Loucy (cell line): ENCODE measurements around the gene KANSL2.

Experiments
- H2AFZ ChIP-seq: fragments of 200-600 bp; sonication (generic); 2 replicates; pipeline ENCODE4 v1.6.0; 2016; ENCODE audit warnings: antibody characterized with exemption, mild to moderate bottlenecking, low read length, moderate library complexity
- H3F3A ChIP-seq: fragments of 200-600 bp; 2 replicates; pipeline ENCODE4 v1.6.0; 2016; ENCODE audit warnings: antibody characterized with exemption, low read depth, mild to moderate bottlenecking
- H3K27me3 ChIP-seq: fragments of 200-600 bp; sonication (generic); 2 replicates; pipeline ENCODE4 v1.6.1; 2014; ENCODE audit warnings: low read length, mild to moderate bottlenecking; ENCODE audit not compliant: insufficient read depth, poor library complexity, severe bottlenecking
- H3K36me3 ChIP-seq: fragments of 200-600 bp; sonication (generic); 2 replicates; pipeline ENCODE4 v1.6.1; 2016; ENCODE audit warnings: low read length; ENCODE audit not compliant: insufficient read depth
- H3K4me1 ChIP-seq: fragments of 200-600 bp; sonication (generic); 2 replicates; pipeline ENCODE4 v1.5.1; 2014; ENCODE audit warnings: low read length, mild to moderate bottlenecking; ENCODE audit not compliant: insufficient read depth, poor library complexity, severe bottlenecking
- H3K4me2 ChIP-seq: fragments of 200-600 bp; sonication (generic); 2 replicates; pipeline ENCODE4 v1.6.0; 2014; ENCODE audit warnings: antibody characterized with exemption, low read length, low read depth, mild to moderate bottlenecking; ENCODE audit not compliant: poor library complexity, severe bottlenecking
- H3K4me3 ChIP-seq: fragments of 200-600 bp; sonication (generic); 2 replicates; pipeline ENCODE4 v1.5.1; 2014; ENCODE audit warnings: low read length, mild to moderate bottlenecking, mixed read lengths; ENCODE audit not compliant: poor library complexity, severe bottlenecking
- H3K79me2 ChIP-seq: fragments of 200-600 bp; sonication (generic); 2 replicates; pipeline ENCODE4 v1.6.1; 2014; ENCODE audit warnings: low read length; ENCODE audit not compliant: insufficient read depth
- H3K9ac ChIP-seq: fragments of 200-600 bp; sonication (generic); 2 replicates; pipeline ENCODE4 v1.6.0; 2014; ENCODE audit warnings: mild to moderate bottlenecking, low read depth, low read length, moderate library complexity; ENCODE audit not compliant: poor library complexity, severe bottlenecking
- H3K9me2 ChIP-seq: fragments of 200-600 bp; sonication (generic); replicated peaks from 2 replicates; pipeline ENCODE4 v1.6.1; 2016; ENCODE audit warnings: low read depth, low read length, mixed read lengths
- H3K9me3 ChIP-seq: fragments of 200-600 bp; sonication (generic); 2 replicates; pipeline ENCODE4 v1.6.1; 2014; ENCODE audit warnings: mild to moderate bottlenecking, antibody characterized with exemption, low read length, low read depth; ENCODE audit not compliant: insufficient read depth
- H4K20me1 ChIP-seq: fragments of 200-600 bp; sonication (generic); 2 replicates; pipeline ENCODE4 v1.6.0; 2014; ENCODE audit warnings: antibody characterized with exemption, low read length, mild to moderate bottlenecking; ENCODE audit not compliant: insufficient read depth, poor library complexity, severe bottlenecking
- CTCF ChIP-seq: fragments of 200-600 bp; sonication (generic); conservative IDR thresholded peaks from 2 replicates; pipeline ENCODE4 v1.5.1; 2014; ENCODE audit warnings: mild to moderate bottlenecking, antibody characterized with exemption, low read length
- EZH2phosphoT487 ChIP-seq: fragments of 200-600 bp; IDR thresholded peaks from 2 replicates; pipeline ENCODE4 v1.6.1; 2018; ENCODE audit warnings: antibody characterized with exemption, mild to moderate bottlenecking, moderate library complexity, borderline replicate concordance

The KANSL2 gene

GRCh38 chr12:48717252-48717695 is 35.2 kb upstream of the KANSL2 start:
- TF ChIP-seq CTCF (no peak), EZH2phosphoT487 (no peak)
- Histone ChIP-seq H3F3A (no peaks in the 10 kb centered on the region), H3K4me1 (peaks cover 22% of the 10 kb centered on the region), H3K9me3 (0 out of 2 replicates have a peak, but pooled peaks cover 4% of the 10 kb centered on the region), H3K4me3 (peak overlapping the region; percentile 92), H3K79me2 (peaks cover 46% of the 10 kb centered on the region), H4K20me1 (peaks cover 42% of the 10 kb centered on the region), H3K9ac (peak overlapping the region; percentile 87), H3K9me2 (no peaks in the 10 kb centered on the region), H3K27me3 (no peaks in the 10 kb centered on the region), H2AFZ (peak overlapping the region; percentile 71), H3K4me2 (peak overlapping the region; percentile 73), H3K36me3 (peaks cover 7% of the 10 kb centered on the region; the same call in 1 of the 2 replicates)

- TF ChIP-seq EZH2phosphoT487 (no peak), CTCF (no peak)
- Histone ChIP-seq H3F3A (no peaks in the 10 kb centered on the region), H3K4me3 (peak within 1 kb of the TSS; percentile 92), H3K4me1 (peaks cover 22% of the 10 kb centered on the region), H3K27me3 (no peaks in the 10 kb centered on the region), H3K36me3 (peaks cover 7% of the 10 kb centered on the region; the same call in 1 of the 2 replicates), H4K20me1 (peaks cover 46% of the 10 kb centered on the region), H3K79me2 (peaks cover 52% of the 10 kb centered on the region), H3K9me2 (no peaks in the 10 kb centered on the region), H3K9ac (peak within 1 kb of the TSS; percentile 92), H3K9me3 (0 out of 2 replicates have a peak, but pooled peaks cover 4% of the 10 kb centered on the region), H3K4me2 (peak within 1 kb of the TSS; percentile 94), H2AFZ (peak within 1 kb of the TSS; percentile 81)
Measured at GRCh38 chr12:48716493-48717251, 34.6 kb upstream of the KANSL2 start, which contains the start of gene CCNT1. Gene CCNT1, minus strand, starts transcription at chr12:48716707. Its CDS starts 32 bp downstream, at chr12:48716675.

GRCh38 chr12:48716168-48716492 is 34.1 kb upstream of the KANSL2 start:
- no peaks in the 10 kb centered on the region for H3F3A ChIP-seq
- peaks cover 49% of the 10 kb centered on the region for H4K20me1 ChIP-seq
- H3K4me2 ChIP-seq: peak overlapping the region; percentile 94
- peak overlapping the region; percentile 81 for H2AFZ ChIP-seq
- H3K9me3 ChIP-seq: 0 out of 2 replicates have a peak, but pooled peaks cover 4% of the 10 kb centered on the region
- H3K9ac ChIP-seq: peak overlapping the region; percentile 92
- H3K79me2 ChIP-seq: peaks cover 57% of the 10 kb centered on the region
- no peaks in the 10 kb centered on the region for H3K9me2 ChIP-seq
- peaks cover 11% of the 10 kb centered on the region; the same call in 1 of the 2 replicates for H3K36me3 ChIP-seq
- TF ChIP-seq EZH2phosphoT487 (no peak), CTCF (no peak)
- peak overlapping the region; percentile 92 for H3K4me3 ChIP-seq
- peaks cover 22% of the 10 kb centered on the region for H3K4me1 ChIP-seq
- H3K27me3 ChIP-seq: no peaks in the 10 kb centered on the region
